Embryonic facial prominence (tissue), 1 donor: ENCODE data around the gene ISG15.

ENCODE experiments used
- DNase-seq: peaks from one replicate; pipeline ENCODE4 v3.0.0-alpha.2; 2016; ENCODE audit errors: extremely low spot score

Gene ISG15

GRCh38 chr1:1013105-1013921, at the start of gene ISG15:
Gene ISG15, plus strand, starts transcription at chr1:1013497. Its CDS starts 77 bp downstream, at chr1:1013574.
- DNase-seq: no peak

DNA sequence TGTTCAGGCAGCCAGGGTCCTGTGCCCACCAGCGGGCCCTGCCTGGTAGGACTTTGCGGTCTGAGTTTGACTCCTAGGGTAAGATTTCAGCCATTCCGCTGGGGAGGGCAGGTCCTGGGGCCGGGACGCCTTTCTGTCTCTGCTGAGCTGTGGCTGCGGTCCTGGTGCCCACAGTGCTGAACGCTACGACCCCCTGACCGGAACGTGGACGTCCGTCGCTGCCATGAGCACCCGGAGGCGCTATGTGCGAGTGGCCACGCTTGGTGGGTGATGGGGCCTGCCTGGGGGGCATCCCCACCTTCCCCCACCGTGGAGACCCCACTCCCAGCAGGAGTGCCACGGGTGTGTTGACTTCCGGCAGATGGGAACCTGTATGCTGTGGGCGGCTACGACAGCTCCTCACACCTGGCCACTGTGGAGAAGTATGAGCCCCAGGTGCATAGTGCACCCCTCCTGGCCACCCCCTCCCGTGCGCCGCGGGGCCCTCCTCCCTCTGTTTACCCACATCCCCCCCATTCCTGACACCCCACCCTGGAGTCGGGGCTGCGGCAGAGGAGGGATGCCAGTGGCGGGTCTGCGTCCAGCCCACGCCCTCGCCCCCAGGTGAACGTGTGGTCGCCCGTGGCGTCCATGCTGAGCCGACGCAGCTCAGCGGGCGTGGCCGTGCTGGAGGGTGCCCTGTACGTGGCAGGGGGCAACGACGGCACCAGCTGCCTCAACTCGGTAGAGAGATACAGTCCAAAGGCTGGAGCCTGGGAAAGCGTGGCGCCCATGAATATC, 49.4 kb upstream of the ISG15 start:
- no peak for DNase-seq

GRCh38 chr1:964691-965525, 48.4 kb upstream of the ISG15 start:
- no peak for DNase-seq

- DNase-seq: no peak
These were observed 47.7 kb upstream of the ISG15 start for GRCh38 chr1:965526-966134.

DNA sequence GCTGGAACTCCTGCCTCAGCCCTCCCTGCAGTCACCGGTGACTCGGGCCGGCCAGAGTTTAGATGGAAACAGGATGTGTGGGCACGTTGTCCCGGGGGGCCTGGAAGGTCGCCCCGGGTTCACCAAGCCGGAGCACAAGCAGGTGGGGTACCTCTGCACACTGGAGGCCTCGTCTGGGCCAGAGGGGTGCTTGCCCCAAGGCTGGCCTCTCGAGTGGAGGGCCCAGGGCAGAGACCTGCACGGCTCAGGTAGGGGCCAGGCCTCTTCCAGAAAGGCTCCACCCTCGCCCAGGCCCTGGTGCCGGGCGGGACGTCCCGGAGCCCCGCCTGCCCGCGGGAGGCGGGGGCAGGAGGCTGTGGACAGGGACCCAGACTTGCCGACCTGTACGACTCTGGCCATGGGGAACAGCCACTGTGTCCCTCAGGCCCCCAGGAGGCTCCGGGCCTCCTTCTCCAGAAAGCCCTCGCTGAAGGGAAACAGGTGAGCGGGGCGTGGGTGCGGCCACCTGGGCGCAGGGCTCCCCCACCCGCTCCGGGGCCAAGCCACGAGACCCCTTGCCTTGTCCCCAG, 47.1 kb upstream of the ISG15 start, which contains the start of gene PLEKHN1:
Gene PLEKHN1 (plus strand): TSS at position 348 of the 569 bp plus-strand sequence. CDS start 50 bp downstream, at position 398.
- no peak for DNase-seq

DNA sequence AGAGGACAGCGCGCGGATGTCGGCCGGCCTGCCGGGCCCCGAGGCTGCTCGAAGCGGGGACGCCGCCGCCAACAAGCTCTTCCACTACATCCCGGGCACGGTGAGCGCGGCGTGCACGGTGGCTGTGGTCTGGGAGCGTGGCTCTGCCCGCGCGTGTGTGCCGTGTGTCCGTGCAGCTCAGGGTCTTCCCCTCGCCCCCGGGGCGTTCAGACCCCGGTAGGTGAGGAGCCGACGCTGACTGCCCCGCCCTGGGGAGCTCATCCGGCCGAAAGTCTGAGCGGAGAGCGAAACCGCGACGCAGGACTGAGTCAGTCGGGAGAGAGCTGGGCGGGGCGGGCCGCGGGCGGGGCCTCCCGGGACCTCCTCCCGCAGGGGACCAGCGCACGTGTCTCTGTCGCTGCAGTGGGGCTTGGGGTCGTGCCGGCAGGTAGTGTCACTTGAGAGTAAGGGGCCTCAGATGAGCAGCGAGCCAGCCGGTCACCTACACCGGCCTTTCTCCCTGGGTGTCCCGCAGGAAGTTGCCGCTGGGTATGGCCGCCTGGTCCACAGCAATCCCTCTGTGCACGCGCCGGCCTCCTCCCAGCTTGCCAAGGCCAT, 46.5 kb upstream of the ISG15 start:
- no peak for DNase-seq

DNA sequence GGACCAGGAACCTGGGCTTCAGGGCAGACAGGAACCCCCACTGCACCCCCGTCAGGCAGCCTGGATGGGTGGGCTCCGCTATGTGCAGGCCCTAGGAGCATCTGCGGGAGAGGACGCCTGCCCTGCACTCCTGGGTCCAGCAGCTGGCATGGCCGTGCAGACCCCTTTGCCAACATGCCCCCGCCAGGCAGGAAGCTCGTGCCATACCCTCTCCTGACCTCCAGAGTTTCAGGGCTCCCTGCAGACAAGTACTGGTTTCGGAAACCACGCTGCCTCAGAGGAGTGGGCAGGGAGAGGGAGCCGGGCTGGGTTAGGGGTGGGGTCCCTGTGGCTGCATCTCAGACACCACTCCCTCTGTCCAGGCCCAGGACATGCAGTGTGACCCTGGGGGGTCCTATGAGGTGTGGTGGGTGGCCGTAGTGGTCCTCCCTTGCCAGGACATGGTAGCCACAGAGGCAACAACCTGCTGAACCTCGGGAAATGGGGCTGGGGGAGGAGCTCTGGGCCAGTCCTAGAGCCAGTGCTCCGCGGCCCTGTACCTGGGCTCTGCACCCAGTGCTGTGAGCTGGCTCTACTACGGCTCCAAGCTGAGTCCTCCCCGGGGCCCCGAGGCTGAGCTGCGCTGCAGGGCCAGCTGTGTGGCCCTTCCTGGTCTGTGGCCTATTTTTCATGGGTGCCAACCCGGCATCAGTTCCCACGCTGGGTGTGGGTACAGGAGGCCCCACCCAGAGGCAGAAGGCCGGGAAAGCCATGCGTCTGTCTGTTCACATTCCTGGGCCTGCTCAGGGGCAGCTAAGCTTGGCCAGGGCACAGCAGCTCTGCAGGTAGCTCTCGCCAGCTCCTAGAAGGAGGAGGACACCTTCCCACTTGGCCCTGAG, 45.6 kb upstream of the ISG15 start:
- DNase-seq: no peak

DNA sequence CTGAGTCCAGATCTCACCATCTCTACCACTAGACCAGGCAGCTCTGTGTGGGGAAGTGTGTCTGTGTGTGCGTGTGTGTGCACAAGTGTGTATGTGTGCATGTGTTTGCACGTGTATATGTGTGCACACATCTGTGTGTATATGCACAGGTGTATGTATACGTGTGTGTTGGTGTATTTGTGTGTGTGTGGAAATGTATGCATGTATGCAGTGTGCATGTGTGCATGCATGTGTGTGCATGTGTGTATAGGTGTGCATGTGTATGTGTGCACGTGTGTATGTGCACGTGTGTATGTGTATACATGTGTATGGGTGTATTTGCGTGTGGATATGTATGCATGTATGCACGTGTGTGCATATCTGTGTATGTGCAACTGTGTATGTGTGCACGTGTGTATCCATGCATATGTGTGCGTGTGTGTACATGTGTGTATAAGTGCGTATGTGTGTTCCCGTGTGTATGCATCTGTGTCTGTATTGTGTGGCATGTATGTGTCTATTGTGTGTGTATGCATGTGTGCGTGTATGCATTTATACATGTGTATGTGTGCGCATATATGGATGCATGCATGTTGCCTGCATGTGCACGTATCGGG, 43.9 kb upstream of the ISG15 start:
- DNase-seq: no peak

DNA sequence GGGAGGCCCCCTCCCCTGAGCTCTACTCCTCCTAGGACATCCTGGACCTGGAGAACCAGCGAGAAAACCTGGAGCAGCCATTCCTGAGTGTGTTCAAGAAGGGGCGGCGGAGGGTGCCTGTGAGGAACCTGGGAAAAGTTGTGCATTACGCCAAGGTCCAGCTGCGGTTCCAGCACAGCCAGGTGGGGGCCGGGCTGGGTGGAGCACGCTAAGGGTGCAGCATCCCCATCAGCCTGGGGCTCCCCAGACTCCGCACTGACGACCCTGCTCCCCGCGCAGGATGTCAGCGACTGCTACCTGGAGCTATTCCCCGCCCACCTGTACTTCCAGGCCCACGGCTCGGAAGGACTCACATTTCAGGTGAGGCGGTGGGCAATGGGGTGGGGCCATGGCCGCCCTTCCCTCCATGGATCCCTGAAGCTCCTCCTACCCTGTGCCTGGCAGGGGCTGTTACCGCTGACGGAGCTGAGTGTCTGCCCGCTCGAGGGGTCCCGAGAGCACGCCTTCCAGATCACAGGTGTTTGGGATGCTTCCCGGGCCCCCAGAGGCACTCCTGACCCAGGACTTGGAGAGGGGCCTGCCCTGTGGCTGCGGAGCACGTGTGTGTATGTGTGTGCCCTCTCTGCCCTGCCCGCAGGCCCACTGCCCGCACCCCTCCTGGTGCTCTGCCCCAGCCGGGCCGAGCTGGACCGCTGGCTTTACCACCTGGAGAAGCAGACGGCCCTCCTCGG, 42.9 kb upstream of the ISG15 start:
- DNase-seq: no peak

GRCh38 chr1:970973-971730, 42.1 kb upstream of the ISG15 start:
- DNase-seq: no peak

DNA sequence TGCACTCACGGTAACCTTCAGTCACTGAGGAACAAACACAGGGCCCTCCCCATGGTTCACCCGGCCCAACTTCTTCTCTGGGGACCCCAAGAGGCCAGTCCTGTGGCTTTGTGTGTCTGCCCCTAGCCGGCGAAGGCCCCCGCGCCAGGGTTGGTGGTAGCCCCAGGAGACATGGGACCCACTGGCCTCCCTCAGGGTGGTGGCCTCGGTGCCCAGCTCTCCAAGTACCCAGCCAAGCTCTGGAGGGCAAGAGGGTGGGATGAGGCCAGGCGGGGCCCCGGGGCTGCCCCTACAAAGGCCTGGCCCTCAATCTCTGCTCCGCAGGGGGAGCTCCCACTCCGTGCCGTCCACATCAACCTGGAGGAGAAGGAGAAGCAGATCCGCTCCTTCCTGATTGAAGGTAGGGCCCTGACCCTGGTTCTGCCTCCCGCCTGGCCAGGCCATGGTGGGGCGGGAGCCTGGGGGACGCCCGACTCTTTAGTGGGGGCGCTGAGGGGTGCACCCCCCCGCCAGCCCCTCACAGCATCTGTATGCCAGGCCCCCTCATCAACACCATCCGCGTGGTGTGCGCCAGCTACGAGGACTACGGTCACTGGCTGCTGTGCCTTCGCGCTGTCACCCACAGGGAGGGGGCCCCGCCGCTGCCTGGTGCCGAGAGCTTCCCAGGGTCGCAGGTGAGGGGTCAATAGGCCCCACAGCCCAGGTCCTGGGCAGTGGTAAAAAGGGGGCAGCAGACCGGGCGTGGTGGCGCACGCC, 41.4 kb upstream of the ISG15 start:
- DNase-seq: no peak

DNA sequence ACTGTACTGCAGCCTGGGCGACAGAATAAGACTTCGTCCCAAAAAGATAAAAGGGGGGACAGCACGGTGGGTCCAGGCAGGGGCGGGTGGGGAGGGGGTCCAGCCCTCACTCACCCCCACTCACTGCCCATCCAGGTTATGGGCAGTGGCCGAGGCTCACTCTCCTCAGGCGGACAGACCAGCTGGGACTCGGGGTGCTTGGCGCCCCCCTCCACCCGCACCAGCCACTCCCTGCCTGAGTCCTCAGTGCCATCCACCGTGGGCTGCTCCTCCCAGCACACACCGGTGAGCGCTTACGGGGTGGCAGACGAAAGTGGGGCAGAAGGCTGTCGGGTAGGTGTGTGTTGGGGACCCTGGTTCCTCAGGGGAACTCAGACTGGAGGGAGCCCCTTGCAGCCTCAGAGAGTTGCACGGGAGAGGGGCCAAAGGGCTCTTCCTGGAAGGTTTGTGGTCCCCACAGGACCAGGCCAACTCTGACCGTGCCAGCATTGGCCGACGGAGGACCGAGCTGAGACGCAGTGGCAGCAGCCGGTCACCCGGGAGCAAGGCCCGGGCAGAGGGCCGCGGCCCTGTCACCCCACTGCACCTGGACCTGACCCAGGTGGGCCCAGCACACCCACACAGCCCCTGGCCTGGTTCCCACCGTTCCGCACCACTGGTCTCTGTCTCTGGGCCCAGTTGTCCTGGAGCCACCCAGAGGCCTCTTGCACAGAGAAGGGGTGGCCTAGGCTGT, 40.4 kb upstream of the ISG15 start:
- DNase-seq: no peak

DNA sequence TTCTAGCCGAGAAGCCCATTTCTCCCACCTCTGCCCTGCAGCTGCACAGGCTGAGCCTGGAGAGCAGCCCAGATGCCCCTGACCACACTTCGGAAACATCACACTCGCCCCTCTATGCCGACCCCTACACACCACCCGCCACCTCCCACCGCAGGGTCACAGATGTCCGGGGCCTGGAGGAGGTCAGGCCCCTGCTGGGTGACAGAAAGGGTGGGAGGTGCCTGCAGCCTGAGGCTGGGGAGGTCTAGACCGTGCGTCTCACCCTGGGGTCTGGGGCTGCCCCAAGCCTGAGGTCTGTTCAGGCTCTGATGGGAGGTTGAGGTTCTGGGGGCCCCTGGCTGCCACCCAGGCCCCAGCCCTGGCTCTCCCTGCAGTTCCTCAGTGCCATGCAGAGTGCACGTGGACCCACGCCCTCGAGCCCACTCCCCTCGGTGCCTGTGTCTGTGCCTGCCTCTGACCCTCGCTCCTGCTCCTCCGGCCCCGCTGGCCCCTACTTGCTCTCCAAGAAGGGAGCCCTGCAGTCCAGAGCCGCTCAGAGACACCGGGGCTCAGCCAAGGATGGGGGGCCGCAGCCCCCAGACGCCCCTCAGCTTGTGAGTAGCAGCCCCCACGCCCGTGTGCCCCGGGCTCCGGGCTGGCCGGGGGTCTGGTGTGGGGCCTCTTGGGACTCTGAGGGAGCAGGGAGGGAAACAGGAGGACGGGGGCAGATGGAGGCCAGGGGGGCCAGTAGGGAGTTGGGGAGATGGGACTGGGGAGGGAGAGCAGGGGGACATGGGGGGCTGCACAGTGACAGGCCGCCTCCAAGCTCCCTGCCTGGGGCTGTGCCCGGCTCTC, 39.6 kb upstream of the ISG15 start:
- DNase-seq: no peak

GRCh38 chr1:974293-974640, 39.0 kb upstream of the ISG15 start:
- DNase-seq: no peak

DNA sequence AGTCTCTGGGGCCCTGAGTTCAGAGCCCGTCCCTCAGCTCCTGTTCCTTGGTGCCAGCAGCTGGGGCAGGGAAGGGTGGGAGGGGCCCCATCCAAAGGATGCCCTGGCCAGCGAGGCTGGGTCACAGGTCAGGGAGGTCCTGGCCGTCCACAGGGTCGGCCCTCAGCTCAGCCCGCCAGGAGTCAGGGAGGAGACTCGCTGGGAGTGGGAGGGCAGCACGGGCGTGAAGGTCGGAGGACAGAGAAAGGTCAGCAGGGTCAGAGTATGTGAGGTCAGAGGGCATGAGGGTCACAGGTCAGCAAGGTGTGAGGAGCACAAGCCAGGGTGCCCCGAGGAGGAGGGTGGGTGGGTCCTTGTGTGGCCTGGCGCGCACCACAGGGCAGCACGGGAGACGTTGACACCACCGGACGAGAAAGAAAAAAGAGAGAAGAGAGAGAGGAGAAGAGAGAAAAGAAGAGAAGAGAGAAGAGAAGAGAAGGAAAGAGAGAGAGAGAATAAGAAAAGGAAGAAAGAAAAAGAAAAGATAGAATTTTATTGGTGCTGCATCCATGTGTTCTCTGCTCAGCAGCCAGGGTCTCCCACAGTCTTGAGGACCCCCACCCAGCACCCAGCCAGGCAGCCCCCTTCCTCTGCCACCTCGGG, 38.5 kb upstream of the ISG15 start:
- DNase-seq: no peak
